NCI-H510A (cell line): Measurements from ENCODE around the gene ST7.

Experiments
- DNase-seq: peaks from one replicate; lab custom pipeline; 2025; lab: John Stamatoyannopoulos, UW

Gene ST7

DNA sequence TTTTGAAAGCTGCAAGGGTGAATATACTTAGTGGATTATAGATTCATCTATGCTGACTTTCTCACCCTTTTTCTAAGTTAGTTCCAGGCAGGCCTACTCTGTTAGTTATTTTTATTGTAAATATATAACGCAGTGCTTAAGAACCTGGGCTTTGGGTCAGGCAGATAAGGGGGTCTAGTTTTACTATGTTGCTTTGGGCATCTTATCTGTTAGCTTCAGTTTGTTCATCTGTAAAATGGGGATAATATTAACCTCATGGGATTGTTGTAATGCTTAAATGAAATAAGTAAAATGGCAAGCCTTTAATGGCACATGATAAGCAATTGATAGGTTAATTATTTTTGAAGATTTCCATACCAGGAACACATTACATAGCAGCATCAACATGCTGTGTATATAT lies 79.5 kb downstream of the ST7 start:
- no peak for DNase-seq

DNA sequence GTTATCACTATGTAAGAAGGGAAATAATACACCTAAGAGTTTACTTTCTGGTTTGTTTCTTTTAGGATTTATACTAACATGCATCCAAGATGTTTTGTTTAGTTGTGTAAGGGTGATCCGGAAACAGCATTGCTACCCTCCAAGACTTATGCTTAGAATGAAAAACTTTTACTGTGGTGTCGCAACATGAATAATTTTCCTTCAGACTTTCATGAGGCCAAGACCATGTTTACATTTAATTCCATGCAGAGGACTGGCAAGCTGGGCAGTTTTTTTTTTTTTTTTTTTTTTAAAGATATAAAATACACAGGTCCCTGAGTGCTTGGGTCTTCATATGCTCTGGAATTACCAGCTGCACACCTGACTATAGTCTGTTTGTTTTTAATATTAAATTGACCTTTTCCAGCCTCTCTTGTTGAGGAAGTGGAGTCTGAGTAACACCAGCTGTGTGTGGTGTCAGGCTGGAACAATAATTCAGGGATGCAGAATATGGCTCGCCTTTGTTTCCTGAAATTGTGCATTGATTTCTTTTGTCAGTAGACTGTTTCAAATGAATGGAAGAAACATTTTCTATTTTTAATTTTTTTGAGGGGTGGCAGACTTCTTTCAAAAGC lies 81.7 kb downstream of the ST7 start:
- no peak for DNase-seq

DNA sequence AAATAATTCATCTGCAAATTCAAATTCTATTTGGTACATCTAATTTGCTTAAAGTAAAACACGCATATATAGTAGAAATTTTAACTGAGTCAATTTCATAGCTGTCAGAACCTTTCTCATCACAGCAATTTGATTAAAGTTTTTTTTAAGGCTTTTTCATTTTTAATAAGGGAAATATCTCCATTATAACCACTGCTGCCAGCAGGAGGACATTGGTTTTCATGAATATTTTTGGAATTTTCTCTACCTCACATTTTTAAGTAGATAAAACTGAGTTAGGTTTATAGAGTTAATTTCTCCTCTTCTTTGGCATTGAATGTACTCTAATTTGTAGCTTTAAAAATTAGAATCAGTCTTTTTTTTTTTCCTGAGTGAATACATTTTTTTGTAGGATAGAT lies 82.2 kb downstream of the ST7 start:
- no peak for DNase-seq

DNA sequence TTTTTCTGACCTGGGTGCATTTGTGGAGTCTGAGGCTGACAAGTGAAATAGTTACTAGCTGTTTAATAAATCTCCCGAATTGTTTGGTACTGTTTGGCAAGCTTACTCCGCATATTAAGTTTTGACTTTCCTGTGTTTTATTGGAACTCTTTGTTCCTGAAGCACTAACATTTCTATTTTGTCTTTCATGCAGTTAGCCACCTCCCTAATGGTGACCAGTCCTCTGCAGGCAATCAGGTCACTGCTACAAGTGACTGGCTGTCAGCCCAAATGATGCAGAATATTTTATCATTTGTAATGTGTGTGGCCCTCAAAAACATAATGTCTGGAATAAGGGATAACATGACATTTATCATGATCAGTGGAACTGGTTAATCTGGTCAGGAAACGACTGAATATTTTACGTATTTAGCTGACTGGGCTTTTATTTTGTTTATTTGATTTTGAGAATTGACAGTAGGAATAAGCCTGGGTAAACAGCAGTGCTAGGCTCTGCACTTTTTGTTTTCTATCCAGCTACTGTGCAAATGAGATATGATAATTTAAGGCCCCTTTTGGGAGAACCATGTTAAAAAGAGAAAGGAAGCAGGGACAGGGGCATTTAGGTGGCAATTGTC lies 82.9 kb downstream of the ST7 start:
- no peak for DNase-seq

DNA sequence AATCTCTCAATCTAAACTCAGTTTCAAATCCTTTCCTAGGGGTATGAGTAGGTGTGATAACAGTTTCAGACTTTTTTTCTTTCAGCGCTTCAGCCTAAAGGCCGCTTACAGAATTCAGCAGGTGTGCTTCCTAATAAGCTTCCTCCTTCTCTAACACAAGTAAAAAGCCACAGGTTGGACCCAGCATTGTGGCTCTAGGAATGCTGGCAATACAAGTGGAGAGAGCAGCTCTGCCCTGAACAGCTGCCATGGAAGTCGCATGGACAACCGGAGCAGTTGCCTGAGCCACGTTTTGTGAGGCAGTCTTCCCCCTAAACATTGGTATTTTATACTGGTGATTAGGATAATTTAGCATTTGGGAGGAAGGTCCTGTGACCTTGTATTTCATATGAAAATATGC lies 83.5 kb downstream of the ST7 start:
- DNase-seq: no peak

DNA sequence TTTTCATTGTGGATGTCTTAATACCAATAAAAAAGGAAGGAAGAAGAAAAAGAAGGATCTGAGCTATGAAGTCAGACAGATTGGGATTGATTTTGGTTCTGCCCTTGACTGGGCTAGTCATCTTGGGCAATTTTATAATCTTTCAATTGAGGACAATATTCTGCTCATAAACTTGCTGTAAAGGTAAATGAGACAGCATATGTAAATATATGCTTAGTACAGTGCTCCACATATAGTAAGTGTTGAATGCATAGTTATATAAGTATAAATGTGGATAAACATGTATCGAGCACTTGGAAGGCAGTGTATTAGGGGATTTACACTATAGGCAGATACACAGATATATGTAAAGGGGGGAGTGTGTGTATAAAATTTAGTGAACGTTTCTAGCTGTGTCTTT lies 85.1 kb downstream of the ST7 start:
- DNase-seq: no peak

DNA sequence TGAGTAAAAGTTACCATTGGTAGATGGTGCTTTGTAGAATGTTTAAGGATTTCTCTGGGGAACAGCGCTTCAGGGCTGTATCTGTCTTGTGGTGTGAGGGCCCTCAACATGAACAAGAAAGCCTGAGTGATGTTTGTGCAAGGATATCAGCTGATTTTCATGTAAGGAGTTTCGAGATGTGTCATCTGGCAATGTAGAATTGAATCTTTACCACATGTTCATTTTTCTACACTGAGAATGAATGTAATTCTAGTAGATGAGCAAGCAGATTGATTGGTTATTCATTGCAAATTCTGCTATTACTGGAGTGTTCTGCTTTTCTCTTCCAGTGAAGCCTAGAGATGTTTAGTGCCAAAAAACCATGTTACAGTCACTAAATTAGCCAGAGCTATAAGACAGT lies 87.7 kb downstream of the ST7 start:
- DNase-seq: no peak

DNA sequence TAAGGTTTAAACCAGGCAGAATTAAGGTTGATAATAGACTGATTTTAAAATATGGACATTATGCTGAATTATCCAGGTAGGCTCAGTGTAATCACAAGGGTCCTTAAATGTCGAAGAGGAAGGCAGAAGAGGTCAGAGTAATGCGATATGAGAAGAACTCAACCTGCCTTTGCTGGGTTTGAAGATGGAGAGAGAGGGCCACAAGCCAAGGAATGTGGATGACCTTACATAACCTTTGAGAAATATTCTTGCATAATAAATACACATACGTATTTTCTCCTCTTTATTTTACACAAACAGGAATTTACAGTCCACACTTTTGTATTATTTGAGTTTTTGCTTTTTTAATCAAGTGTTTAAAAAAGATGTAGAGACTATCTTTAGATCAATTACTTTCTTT lies 88.5 kb downstream of the ST7 start:
- no peak for DNase-seq

DNA sequence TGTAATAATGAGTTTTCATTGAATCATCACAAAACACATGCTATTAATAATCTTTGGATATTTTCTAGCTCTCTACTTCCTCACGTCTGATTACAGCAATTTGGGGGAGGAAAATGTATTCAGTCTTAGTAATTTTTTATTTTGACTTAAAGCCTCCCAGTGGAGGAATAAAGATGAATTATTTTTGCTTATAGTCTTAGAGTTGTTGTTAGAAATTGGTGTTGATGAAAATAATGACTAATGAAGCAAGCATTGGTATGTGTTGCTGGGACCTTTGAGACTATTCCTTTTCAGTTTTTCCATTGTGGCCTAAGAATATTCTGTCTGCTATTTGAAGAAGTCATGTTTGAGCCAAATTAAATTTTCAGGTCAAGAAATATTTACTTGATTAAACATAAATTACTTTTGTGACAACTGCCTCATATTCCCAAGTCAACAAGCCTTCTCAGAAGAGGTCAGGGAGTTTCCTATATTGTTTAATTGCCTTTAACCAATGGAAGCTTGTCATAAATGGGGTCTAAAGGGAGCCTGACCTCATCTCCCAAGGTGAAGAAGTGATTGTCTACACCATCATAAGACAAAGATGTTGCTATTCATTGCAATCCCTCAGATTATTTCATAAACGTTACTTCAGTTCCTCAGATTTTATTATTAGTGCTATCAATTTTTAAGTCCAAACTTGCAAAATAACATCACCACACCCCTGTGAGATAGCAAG lies 90.0 kb downstream of the ST7 start:
- no peak for DNase-seq

DNA sequence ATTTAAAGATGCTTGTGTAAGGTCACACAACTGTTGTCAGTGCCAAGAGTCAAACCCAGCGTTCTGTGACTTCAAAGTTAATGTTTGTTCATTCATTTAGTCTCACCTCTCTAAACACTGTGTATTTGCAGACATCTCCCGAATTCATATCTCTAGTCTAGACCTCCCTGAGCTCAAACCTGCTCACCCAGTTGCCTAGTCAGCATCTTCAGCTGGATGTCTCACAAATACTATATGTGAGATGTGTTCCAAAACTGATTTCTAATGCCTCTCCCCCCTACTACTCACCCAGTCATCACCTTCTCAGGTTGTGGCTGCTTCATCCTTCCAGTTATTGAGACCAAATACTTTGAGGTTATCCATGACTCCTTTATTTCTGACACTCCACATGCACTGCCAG lies 91.4 kb downstream of the ST7 start:
- no peak for DNase-seq

DNA sequence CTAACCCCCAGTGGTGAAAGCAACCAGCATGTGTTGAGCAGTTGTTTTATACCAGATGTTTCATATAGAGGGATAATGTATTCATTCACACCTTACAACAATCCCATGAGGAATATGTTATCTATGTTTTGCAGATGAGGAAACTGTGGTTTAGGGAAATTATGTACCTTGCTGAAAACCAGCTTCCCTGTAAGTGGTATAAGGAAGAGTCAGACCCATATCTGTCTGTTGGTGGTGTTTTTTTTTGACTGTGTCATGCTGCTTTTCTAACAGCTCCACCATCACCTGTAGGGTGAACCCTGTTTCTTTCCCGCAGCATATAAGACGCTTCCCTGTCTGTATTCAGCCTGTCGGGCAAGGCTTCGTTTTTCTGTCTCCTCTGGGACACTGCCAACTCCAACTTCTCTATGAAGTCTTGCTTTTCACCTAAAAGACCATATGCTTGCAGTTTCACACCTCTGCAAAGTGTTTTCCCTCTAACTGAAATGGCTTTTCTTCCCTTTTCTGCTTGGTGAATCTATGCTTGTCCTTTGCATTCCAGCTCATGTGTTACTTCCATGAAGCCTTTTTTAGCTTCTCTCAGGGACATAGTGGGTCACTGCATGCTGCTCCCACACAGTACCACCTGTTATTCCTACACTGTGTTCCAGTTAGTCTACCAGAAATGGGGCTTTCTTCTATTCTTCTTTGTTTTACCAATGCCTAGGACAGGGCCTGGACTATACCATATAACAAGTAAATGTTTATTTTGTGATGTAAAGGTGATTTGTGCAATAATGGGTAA lies 92.8 kb downstream of the ST7 start:
- DNase-seq: no peak

DNA sequence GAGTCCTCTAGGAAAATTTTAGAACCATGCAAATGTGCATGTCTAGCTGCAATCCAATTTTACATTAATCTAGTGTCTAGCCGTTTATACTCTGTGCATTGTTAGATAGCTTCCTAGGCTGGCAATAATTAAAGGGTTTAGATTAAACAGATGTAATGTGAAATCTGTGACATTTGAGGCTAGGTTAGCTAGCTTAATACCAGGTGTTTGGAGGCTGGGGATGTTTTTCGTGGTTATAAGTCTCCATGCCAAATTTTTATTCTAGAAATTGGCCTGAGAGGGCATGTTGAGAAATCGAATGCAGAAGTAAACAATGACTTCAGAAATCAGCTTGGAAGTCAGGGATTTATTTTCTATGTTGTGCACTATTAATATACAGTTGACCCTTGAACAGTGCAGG lies 94.2 kb downstream of the ST7 start:
- no peak for DNase-seq

DNA sequence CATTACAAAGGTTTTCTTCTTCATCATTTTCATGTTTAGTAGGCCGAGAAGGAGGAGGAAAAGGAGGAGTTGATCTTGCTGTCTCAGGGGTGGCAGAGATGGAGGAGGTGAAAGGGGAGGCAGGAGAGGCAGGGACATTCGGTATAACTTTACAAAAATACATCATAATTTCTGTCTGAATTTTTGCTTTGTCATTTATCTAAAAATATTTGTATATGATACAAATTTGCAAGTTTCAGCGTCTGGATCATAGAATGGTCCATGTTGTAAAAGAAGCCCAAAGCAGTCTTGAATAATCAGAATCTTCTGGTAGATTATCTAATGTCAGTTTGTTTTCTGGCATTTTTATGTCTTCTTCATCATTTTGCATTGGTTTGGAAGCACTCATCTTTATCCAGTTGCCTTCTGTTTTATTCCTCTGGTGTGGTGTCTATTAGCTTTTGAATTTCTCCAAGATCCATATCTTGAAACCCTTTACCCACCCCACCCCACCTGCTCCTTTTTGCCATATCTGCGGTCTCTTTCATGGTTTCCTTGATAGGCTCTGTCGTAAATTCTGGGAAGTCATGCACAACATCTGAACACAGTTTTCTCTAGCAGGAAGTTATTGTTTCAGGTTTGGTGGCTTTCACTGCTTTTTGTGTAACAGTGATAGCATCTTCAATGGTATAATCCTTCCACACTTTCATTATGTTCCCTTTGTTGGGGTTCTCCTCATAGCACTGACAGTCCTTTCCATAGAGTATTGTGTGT lies 95.0 kb downstream of the ST7 start:
- DNase-seq: no peak

DNA sequence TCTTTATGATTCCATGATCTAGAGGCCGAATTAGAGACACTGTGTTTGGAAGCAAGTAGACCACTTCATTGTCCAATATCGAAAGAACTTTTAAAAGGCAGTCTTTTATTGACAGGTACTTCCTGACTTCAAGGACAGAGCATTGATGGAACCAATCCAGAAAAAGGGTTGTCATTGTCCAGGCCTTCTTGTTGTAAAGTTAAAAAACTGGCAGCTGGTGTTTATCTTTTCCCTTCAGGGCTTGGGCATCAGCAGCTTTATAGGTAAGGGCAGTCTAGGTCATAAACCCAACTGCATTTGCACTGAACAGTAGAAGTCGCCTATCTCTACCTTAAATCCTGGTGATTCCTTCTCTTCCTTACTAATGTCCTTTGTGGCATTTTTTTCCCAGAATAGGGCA lies 95.6 kb downstream of the ST7 start:
- DNase-seq: no peak

DNA sequence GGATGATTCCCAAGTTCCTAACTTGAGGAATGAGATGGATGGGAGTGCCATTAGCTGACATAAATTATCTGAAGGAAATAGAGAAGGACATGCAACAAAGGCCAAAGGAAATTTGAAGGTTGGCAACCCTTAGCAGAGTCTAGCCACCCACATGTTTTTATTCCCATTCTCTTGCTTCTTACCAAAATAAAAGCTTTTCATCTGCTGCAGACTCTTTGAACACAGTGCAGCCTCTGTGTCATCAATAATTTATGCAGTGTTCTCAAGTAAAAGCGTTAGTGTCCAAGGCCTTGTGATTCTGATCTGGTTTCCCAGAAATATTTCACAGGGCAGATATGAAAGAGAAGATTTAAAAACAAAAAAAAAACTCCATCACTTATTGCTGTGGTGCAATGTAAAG lies 98.5 kb downstream of the ST7 start:
- DNase-seq: no peak

DNA sequence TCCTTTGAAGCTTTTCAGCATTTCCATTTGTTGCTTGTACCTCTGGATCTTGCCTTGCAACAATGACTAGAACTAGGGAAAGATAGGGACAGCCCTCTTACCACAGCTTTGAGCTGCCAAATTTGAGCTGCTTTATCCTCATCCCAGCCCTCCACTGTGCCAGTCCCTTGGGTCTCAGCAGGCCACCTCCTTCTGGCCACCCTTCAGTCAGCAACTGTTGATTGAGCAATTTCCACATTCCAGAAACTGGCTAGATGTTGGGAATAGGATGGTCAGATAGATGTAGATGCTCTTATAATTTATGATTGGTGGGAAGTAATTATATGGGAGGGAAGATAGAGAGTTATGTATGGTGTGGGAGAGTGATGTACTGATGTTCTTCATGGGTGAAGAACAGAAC lies 100.1 kb downstream of the ST7 start:
- no peak for DNase-seq

DNA sequence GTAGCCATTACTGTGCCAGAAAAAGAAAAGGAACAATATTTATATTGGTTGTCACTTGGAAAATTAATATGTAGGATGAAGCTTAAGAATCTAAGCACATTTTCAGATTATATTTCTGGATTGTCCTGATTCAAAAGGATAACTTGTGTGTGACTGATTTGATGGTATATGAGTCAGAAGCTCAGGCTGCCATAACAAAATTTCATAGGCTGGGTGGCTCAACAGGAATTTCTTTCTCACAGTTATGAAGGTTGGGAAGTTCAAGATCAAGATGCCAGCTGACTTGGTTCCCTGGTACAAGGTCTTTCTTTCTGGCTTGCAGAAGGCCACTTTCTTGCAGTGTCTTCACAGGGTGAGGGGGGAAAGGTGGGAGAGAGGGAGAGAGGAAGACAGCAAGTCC lies 108.5 kb downstream of the ST7 start:
- no peak for DNase-seq

DNA sequence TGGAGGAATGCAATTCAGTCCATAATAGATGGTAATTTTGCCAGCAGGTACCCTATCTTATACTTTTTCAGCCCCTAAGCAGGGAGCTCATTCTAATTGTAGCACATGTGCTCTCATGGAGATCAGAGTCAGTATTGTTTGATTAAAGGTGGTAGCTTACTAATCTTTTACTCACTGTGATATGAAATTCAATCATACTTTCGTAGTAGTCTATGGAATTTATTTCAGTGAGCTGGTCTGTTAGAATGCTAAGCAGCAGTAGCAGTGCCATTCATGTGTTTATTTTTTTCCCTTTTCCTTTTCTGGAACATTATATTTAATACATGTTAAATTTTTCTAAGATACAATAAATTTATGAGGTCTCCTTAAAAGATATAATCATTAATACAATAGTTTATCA lies 109.0 kb downstream of the ST7 start:
- DNase-seq: no peak

DNA sequence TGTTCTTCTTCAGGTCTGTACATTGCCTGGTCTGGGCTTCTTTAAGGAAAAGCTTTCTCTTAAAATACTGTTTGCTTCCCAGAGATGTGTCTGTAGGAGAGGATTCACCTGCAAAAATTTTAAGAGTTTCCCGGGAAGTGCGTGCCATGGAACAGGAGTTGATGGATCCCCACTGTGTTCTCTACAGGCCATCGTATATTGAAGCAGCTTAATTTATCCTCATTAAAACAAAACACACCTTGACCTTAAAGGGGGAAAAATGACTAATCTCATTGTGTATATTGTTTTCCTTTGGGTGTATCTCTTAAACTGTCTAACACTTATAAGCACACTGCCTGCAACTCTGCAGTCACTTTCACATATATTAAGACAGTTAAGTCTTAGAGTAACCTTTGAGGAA lies 111.4 kb downstream of the ST7 start:
- DNase-seq: no peak

DNA sequence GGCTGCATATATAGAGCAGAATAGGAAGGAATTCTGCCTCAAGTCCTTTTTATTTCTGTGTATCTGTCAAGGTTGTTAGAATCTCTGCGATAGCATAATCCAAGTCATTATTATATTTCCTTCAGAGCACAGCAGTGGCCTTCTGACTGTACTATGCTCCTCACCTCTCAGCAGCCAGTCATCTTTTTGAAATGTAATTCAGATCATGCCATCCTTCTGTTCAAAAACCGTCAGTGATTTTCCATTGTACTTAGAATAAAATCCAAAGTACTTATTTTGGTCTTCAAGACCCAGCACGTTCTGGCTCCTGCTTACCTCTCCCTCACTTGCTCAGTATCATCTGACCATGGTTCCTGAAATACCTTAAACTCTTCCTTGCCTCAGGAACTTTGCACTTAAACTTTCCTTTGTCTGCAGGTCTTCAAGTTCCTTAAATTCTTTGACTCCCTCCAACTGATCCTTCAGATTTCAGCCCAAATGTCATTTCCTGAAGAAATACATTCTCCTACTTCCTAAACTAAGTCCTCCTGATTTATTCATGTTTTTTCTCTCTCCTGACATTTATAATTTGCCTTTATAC lies 112.4 kb downstream of the ST7 start:
- no peak for DNase-seq

DNA sequence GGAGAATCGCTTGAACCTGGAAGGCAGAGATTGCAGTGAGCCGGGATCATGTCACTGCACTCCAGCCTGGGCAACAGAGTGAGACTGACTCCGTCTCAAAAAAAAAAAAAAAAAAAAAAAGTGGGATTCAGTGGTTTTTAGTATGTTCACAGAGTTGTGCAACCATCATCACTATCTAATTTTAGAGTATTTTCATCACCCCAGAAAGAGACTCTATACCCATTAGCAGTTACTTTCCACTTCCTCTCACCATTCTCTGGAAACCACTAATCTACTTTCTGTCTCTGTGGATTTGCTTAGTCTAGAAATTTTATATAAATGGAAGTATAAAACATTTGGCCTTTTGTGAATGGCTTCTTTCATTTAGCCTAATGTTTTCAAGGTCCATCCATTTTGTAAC lies 113.4 kb downstream of the ST7 start:
- DNase-seq: no peak

DNA sequence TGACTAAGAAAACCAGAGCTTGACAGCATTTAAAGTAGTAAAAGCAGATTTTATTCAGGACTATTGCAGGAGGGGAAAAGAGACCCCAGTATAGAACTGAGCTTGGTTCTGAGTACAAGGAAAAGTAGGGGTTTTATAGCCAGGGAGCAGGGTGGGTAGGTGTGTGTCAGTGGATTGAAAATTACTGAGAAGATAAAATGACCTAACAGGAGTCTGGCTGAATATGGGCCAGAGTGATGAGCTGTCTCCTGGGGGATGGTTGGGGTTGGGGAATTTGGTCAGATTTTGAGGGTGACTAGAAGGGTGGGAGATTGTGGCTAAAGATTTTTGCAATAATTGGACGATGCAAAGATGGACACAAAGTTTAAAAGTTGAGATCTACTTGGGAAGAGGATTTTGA lies 114.0 kb downstream of the ST7 start:
- no peak for DNase-seq
